GM18951 (cell line): ENCODE measurements around the gene ESPN.
"Not testable (repeated sequence)": the region's sequence is repeated elsewhere in the genome, so short reads cannot be mapped to it uniquely, and the experiment has no call there.

Experiments used
- POLR2A ChIP-seq: IDR thresholded peaks from 4 replicates; pipeline ENCODE4 v1.6.1; 2011; ENCODE audit warnings: mild to moderate bottlenecking; ENCODE audit not compliant: insufficient read length, insufficient read depth; ENCODE audit errors: extremely low read depth
- in situ Hi-C: fragments of 300-500 bp; cut with MboI; formaldehyde crosslinking; loops from one replicate; pipeline ENCODE4 v1.12.0; 2022; ENCODE audit warnings: low sequenced_read_pairs, mixed read lengths, inconsistent platforms; ENCODE audit not compliant: unreplicated experiment

ESPN gene

GRCh38 chr1:6443339-6444115, 19.0 kb downstream of the ESPN start:
- in situ Hi-C loops, result no loop called here
- TF ChIP-seq POLR2A, result no peak

GRCh38 chr1:6444377-6444776, 19.8 kb downstream of the ESPN start:
- in situ Hi-C loops, result no loop called here
- no peak for TF ChIP-seq POLR2A

DNA sequence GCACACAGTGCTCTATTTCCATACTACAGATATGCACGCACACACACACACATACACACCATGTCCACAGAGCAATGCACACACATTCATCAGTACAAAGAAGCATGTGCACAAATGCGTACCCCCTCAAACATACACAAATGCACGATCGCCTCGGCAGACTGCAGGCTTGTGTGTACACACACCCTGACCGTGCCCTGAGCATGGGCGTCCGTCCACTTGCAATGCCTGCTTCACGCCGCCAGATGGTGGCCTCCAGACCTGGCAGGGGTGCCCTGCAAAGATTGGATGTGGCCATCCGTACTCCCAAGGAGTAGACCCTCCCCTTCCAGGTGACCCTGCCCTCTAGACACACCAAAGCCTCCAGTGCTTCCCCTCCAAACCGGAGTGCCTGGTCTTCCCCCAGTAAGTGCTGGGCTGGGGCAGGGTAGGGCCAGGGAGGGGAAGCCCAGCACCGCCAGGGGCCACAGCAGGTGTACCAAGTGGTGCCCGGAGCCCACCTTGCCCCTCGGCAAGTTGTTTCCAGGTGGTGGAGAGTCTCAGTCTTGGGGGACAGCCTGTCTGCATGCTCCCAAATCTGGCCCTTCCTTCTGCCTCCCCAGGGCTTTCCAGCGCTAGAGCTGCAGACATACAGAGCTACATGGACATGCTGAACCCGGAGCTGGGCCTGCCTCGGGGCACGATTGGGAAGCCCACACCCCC, 20.6 kb downstream of the ESPN start:
- TF ChIP-seq POLR2A, result no peak
- in situ Hi-C loops, result no loop called here

DNA sequence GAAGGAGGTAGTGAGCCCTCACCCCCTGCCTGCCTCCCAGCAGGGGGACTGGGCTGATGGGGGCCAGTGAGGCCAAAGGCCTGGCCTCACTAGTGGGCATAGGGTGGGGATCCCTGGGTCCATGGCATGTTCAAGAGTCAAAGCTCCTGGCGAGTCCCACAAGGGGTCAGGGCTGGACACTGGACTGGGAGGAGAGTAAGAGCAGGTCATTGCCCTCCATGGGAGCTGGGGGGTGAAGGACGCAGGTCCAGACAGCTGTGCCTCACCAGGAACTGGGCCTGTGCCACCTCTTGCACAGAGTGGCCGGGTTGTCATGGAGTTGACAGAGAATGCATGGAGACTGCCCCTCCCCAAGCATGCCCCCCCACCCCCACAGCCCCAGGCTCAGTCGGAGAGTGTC, 21.4 kb downstream of the ESPN start:
- in situ Hi-C loops, result not testable (repeated sequence)

GRCh38 chr1:6446665-6447015, 22.1 kb downstream of the ESPN start:
- in situ Hi-C loops, result no loop called here
- no peak for TF ChIP-seq POLR2A

DNA sequence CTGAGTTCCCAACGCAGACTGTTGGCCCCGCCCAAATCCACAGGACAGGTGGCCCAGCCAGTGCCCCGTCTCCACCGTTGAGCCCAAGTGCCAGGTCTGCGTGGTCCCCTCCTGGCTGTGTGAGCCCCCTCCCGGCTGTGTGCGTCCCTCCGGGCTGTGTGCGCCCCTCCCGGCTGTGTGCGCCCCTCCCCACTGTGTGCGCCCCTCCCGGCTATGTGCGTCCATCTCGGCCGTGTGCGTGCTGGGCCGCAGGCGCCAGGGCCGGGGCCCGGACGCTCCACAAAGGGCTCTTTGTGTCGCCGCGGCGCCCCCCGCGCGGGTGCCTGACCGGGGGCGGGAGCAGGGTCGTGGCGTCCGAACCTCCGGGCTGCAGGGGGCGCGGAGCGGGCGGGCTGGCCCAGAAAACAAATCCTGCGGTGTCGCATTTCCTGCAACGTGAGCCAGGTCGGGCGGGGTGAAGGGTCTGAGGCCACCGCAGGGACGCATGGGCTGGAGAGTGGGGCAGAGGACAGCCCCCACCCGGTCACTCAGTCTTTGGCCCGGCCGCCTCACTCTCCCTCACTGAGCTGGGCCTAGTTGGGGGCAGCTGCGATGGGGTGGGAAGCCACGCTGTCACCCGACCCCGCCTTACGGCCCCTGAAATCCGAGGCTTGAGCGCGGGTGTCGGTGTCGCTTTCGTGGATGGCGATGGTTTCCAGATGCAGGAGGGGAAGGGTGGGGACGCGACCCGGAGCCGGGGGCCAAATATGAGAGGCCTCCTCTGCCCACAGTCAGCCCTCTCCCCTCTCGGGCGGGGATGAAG, 22.6 kb downstream of the ESPN start:
- in situ Hi-C loops, result no loop called here
- no peak for TF ChIP-seq POLR2A

DNA sequence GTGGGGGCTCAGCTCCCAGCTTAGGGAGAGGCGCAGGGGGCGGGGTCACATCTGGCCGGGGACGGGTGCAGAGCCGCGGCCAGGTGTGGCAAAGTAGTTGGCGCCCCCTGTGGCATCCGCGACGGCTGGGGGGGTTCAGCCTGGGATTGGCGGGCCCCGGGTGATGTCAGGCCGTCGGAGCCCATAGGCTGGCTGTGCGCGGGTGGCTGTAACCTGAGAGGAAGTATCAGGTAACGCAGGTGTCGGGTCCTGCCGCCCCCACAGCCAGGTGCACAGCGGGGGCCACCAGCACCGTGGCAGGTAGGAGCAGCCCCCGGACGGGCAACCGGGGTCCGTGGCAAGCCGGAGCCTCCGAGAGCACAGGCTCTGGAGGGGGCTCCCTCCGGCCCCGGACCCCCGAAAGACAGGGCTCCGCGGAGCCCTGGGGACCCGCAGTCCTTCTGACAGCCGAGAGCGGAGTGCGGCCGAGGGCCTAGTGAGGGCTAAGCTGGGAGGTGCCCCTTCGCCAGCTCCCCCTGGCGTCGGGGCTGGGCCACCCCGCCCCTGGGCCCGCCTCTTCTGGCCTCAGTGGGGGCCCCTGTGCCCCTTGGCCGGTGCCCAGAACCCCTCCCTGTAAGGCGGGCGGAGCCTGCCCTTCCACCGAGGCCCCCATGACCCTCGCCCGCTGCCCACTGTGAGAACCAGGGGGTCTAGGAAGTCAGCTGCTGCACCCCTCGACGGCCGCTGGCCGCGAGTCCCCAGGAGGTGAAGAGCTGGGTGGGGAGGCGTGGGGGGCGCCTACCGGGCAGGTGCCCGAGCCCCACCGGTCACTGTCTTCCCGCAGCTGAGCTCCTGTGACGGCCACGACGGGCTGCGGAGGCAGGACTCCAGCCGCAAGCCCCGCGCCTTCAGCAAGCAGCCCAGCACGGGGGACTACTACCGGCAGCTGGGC, 23.5 kb downstream of the ESPN start:
- in situ Hi-C loops, result no loop called here
- TF ChIP-seq POLR2A, result no peak

- no peak for TF ChIP-seq POLR2A
- in situ Hi-C loops, result no loop called here
These were observed 24.4 kb downstream of the ESPN start for GRCh38 chr1:6448749-6449631.

GRCh38 chr1:6450005-6450450, 25.5 kb downstream of the ESPN start:
- no peak for TF ChIP-seq POLR2A
- in situ Hi-C loops, result no loop called here

DNA sequence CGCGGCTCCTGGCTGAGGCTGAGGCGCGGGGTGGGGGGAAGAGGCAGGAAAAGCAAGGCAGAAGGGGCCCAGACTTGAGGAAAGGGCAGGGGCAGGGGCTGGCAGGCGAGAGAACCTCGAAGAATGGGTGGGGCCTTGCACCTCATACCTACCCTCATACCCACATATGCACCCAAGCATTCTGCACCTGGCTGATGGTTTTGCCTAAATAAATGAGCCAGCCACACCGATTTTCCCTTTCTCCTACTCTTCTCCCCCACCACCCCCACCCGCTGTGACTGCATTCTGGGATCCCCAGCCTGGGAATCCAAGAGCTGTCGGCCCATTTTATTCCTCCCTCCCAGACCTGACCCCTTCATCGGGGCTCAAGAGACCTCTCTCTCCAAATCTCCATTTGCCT, 25.9 kb downstream of the ESPN start:
- in situ Hi-C loops, result not testable (repeated sequence)

DNA sequence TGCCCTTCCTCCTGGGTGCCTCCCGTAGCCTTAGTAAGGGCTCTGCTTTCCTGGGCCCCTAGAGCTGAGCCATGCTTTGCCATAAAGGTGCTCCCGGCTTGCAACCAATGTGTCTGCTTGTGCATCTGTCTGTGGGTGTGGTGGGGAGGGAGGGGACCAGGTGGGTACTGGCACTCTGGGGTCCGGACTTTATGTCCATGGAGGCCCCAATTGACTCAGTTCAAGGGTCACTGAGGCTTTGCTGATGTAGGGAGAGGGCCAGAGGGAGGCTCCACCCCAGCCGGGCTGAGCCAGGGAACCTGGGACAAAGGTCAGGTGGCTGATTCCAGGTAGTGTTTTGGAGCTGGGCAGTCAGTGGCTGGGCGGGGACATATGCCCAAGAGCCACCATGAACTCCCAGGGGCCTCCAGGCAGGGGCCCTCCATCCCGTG, 26.4 kb downstream of the ESPN start:
- no peak for TF ChIP-seq POLR2A
- in situ Hi-C loops, result no loop called here

GRCh38 chr1:6453895-6454855, 29.6 kb downstream of the ESPN start:
- in situ Hi-C loops, result not testable (repeated sequence)
